ENCODE measurements around the gene PTK6.

The PTK6 gene

GRCh38 chr20:63544958-63545516, 7.9 kb upstream of the PTK6 start:
- H3K9me3 ChIP-seq (ENCODE audit: control insufficient read depth, low read length), result no peaks in the 10 kb centered on the region
- no peak for DNase-seq (ENCODE audit: low read depth)
- H3K9ac ChIP-seq (ENCODE audit: low read length), result no peak overlapping the region
- H3K27me3 ChIP-seq (replicated peaks; ENCODE audit: control insufficient read depth, insufficient read depth, low read length), result peaks cover 26% of the 10 kb centered on the region
- H3K36me3 ChIP-seq (ENCODE audit: control insufficient read depth, insufficient read depth, low read length, severe bottlenecking), result no peaks in the 10 kb centered on the region
- no peaks in the 10 kb centered on the region for H3K4me1 ChIP-seq (ENCODE audit: control insufficient read depth, insufficient read depth, low read length)
- H3K4me3 ChIP-seq (ENCODE audit: low read length), result no peak overlapping the region

- Histone ChIP-seq H3K9ac (ENCODE audit: low read length) (no peak overlapping the region), H3K4me3 (ENCODE audit: low read length) (no peak overlapping the region)
- no peak for DNase-seq (ENCODE audit: low read depth)
Observed at GRCh38 chr20:63544241-63544957, 7.2 kb upstream of the PTK6 start.

GRCh38 chr20:63543733-63544132, 6.6 kb upstream of the PTK6 start:
- H3K27me3 ChIP-seq (replicated peaks; ENCODE audit: control insufficient read depth, insufficient read depth, low read length), result peaks cover 29% of the 10 kb centered on the region
- H3K9ac ChIP-seq (ENCODE audit: low read length), result no peak overlapping the region
- no peak for DNase-seq (ENCODE audit: low read depth)
- H3K36me3 ChIP-seq (ENCODE audit: control insufficient read depth, insufficient read depth, low read length, severe bottlenecking), result no peaks in the 10 kb centered on the region
- no peak overlapping the region for H3K4me3 ChIP-seq (ENCODE audit: low read length)
- no peaks in the 10 kb centered on the region for H3K9me3 ChIP-seq (ENCODE audit: control insufficient read depth, low read length)
- H3K4me1 ChIP-seq (ENCODE audit: control insufficient read depth, insufficient read depth, low read length), result no peaks in the 10 kb centered on the region

More at GRCh38 chr20:63544241-63544957, 7.2 kb upstream of the PTK6 start:
- Histone ChIP-seq H3K9me3 (ENCODE audit: control insufficient read depth, low read length) (no peaks in the 10 kb centered on the region), H3K4me1 (ENCODE audit: control insufficient read depth, insufficient read depth, low read length) (no peaks in the 10 kb centered on the region), H3K36me3 (ENCODE audit: control insufficient read depth, insufficient read depth, low read length, severe bottlenecking) (no peaks in the 10 kb centered on the region), H3K27me3 (replicated peaks; ENCODE audit: control insufficient read depth, insufficient read depth, low read length) (peaks cover 30% of the 10 kb centered on the region)

- H3K9ac ChIP-seq (ENCODE audit: low read length), result no peak overlapping the region
- H3K4me1 ChIP-seq (ENCODE audit: control insufficient read depth, insufficient read depth, low read length), result no peaks in the 10 kb centered on the region
- H3K4me3 ChIP-seq (ENCODE audit: low read length), result no peak overlapping the region
- H3K9me3 ChIP-seq (ENCODE audit: control insufficient read depth, low read length), result no peaks in the 10 kb centered on the region
- H3K36me3 ChIP-seq (ENCODE audit: control insufficient read depth, insufficient read depth, low read length, severe bottlenecking), result no peaks in the 10 kb centered on the region
- peaks cover 26% of the 10 kb centered on the region for H3K27me3 ChIP-seq (replicated peaks; ENCODE audit: control insufficient read depth, insufficient read depth, low read length)
- no peak for DNase-seq (ENCODE audit: low read depth)
Observed at GRCh38 chr20:63543131-63543530, 6.0 kb upstream of the PTK6 start.

- DNase-seq (ENCODE audit: low read depth), result no peak
- no peaks in the 10 kb centered on the region for H3K9me3 ChIP-seq (ENCODE audit: control insufficient read depth, low read length)
- no peak overlapping the region for H3K9ac ChIP-seq (ENCODE audit: low read length)
- no peak overlapping the region for H3K4me3 ChIP-seq (ENCODE audit: low read length)
- no peaks in the 10 kb centered on the region for H3K4me1 ChIP-seq (ENCODE audit: control insufficient read depth, insufficient read depth, low read length)
- no peaks in the 10 kb centered on the region for H3K36me3 ChIP-seq (ENCODE audit: control insufficient read depth, insufficient read depth, low read length, severe bottlenecking)
- peaks cover 26% of the 10 kb centered on the region for H3K27me3 ChIP-seq (replicated peaks; ENCODE audit: control insufficient read depth, insufficient read depth, low read length)
Observed at GRCh38 chr20:63542696-63543095, 5.5 kb upstream of the PTK6 start.

GRCh38 chr20:63542031-63542559, 4.9 kb upstream of the PTK6 start:
- no peaks in the 10 kb centered on the region for H3K9me3 ChIP-seq (ENCODE audit: control insufficient read depth, low read length)
- H3K27me3 ChIP-seq (replicated peaks; ENCODE audit: control insufficient read depth, insufficient read depth, low read length), result peaks cover 25% of the 10 kb centered on the region
- H3K4me1 ChIP-seq (ENCODE audit: control insufficient read depth, insufficient read depth, low read length), result peaks cover 5% of the 10 kb centered on the region
- no peak overlapping the region for H3K9ac ChIP-seq (ENCODE audit: low read length)
- no peak for DNase-seq (ENCODE audit: low read depth)
- no peaks in the 10 kb centered on the region for H3K36me3 ChIP-seq (ENCODE audit: control insufficient read depth, insufficient read depth, low read length, severe bottlenecking)
- no peak overlapping the region for H3K4me3 ChIP-seq (ENCODE audit: low read length)

GRCh38 chr20:63541371-63541770, 4.2 kb upstream of the PTK6 start:
- no peak overlapping the region for H3K4me3 ChIP-seq (ENCODE audit: low read length)
- H3K27me3 ChIP-seq (replicated peaks; ENCODE audit: control insufficient read depth, insufficient read depth, low read length), result peaks cover 23% of the 10 kb centered on the region
- peaks cover 10% of the 10 kb centered on the region for H3K4me1 ChIP-seq (ENCODE audit: control insufficient read depth, insufficient read depth, low read length)
- H3K9me3 ChIP-seq (ENCODE audit: control insufficient read depth, low read length), result no peaks in the 10 kb centered on the region
- no peak for DNase-seq (ENCODE audit: low read depth)
- no peaks in the 10 kb centered on the region for H3K36me3 ChIP-seq (ENCODE audit: control insufficient read depth, insufficient read depth, low read length, severe bottlenecking)
- no peak overlapping the region for H3K9ac ChIP-seq (ENCODE audit: low read length)

GRCh38 chr20:63540417-63541186, 3.4 kb upstream of the PTK6 start:
- Histone ChIP-seq H3K9ac (ENCODE audit: low read length) (no peak overlapping the region), H3K36me3 (ENCODE audit: control insufficient read depth, insufficient read depth, low read length, severe bottlenecking) (no peaks in the 10 kb centered on the region), H3K9me3 (ENCODE audit: control insufficient read depth, low read length) (no peaks in the 10 kb centered on the region), H3K4me1 (ENCODE audit: control insufficient read depth, insufficient read depth, low read length) (peaks cover 13% of the 10 kb centered on the region), H3K4me3 (ENCODE audit: low read length) (no peak overlapping the region), H3K27me3 (replicated peaks; ENCODE audit: control insufficient read depth, insufficient read depth, low read length) (peaks cover 20% of the 10 kb centered on the region)
- peak; percentile 19 for DNase-seq (ENCODE audit: low read depth)

- no peak for DNase-seq (ENCODE audit: low read depth)
- no peak overlapping the region for H3K4me3 ChIP-seq (ENCODE audit: low read length)
- H3K9me3 ChIP-seq (ENCODE audit: control insufficient read depth, low read length), result no peaks in the 10 kb centered on the region
- H3K9ac ChIP-seq (ENCODE audit: low read length), result no peak overlapping the region
- H3K4me1 ChIP-seq (ENCODE audit: control insufficient read depth, insufficient read depth, low read length), result peaks cover 13% of the 10 kb centered on the region
- no peaks in the 10 kb centered on the region for H3K36me3 ChIP-seq (ENCODE audit: control insufficient read depth, insufficient read depth, low read length, severe bottlenecking)
- peaks cover 19% of the 10 kb centered on the region for H3K27me3 ChIP-seq (replicated peaks; ENCODE audit: control insufficient read depth, insufficient read depth, low read length)
Observed at GRCh38 chr20:63539441-63540370, 2.5 kb upstream of the PTK6 start.

- Histone ChIP-seq H3K4me1 (ENCODE audit: control insufficient read depth, insufficient read depth, low read length) (peaks cover 13% of the 10 kb centered on the region), H3K27me3 (replicated peaks; ENCODE audit: control insufficient read depth, insufficient read depth, low read length) (peaks cover 19% of the 10 kb centered on the region), H3K9me3 (ENCODE audit: control insufficient read depth, low read length) (no peaks in the 10 kb centered on the region), H3K4me3 (ENCODE audit: low read length) (no peak overlapping the region), H3K9ac (ENCODE audit: low read length) (no peak overlapping the region), H3K36me3 (ENCODE audit: control insufficient read depth, insufficient read depth, low read length, severe bottlenecking) (no peaks in the 10 kb centered on the region)
- no peak for DNase-seq (ENCODE audit: low read depth)
Observed at GRCh38 chr20:63539092-63539430, 1.9 kb upstream of the PTK6 start.
